EL (cell line): ENCODE results near the gene CYLD.
A peak's percentile ranks its signal among the peaks of the same experiment; 100 is the strongest.

ENCODE experiments used
- DNase-seq: peaks from one replicate; pipeline ENCODE4 v3.0.0-alpha.2; 2016

The CYLD gene

DNA sequence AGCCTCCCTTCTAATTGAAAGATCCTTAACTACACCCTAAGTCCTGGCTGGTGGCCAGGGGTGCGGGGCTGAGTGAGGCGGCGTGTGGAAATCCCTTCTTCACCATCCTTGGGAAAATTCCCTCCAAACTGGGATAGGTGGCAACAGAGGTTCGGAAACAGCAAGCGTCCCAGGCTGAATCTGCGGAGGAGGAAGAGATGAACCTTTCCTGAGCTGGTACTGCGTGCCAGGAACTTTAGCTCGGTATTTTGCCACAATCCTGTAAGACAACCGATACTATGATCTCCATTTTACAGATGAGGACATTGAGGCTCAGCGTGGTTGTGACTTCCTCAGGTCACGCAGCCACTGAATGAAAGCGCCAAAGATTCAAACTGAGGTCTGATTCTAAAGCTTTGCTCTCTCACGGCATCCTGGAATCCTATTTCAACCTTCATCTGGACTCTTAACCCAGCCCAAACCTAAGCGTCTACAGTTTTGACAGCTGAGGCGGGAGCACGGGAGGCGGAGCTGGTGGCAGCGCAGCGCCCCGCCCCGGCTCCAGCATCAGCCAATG is 583 bp upstream of the CYLD start:
- no peak for DNase-seq

DNA sequence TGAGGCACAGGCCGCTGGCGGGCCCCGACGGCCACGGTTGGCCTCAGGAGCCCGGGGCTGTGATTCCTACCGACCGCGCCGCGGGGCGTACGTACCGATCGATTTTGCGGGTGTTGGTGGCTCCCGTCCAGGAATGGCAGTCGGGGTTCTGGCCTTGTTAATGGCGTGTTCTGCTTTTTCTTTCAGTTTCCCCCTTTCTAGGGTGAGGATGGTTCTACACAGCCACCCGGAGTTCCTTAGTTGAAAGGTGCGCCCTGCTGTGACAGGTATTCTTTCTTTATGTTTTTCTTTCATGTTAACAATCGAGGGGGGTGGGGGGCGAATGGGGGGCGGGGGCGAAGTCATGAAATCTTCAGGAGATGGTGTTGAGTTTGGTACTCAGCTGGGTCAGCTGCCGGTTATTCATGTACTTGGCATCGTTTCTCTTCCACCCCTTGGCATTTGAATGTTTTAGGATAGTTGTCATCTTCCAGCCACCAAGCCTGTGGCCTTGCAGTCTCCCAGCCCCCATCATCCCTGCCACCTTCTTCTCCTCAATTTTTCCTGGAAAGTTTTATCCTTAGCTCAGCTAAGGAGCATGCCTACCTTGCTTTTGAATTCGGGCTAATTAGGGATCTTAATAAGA is 802 bp downstream of the CYLD start:
- peak; percentile 71 for DNase-seq

DNA sequence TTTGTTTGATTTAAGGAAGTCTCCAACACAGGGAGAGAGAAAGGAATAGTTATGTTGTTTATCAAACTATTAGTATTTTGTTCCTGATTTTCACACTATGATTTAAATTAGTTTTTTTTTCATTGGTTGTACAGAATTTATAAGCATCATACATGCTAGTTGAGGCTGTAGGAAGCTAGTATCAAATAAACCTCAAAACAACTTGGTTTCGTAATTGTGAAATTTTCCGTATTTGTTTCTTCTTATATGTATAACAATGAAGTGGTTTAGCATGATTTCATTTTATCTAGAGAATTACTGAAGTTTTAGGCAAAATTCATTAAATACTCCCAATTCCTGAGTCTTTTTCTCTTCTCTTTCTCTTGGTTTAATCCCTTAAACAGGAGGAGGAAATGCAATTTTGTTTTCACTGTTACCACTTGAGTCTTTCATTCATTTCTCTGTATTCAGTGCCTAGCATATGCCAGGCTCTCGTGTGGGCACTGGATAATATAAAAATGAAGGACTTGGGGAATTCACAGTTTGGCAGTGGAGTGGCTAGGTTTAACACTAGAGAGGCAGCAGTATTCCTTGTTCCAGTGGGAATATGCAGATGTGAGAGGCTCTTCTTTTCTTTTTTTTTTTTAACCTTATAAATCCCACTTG is 1.8 kb downstream of the CYLD start:
- no peak for DNase-seq

DNA sequence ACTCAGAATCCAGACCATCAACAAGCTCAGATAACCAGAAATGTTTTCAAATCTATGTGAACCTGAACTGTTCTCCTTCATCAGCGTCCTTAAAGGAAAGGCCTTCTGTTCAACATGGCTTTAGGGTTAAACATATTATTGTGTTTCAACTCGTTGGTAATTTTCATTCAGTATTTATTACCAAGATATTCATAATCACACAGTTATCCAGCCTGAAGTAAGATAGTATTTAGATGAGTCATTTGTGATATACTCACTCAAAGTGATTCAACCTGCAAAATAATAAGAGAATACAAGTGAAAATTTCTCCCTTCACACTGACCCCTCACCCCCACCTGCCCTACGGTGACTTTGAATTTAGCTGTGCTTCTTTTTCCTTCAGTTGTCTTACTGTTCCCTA is 3.0 kb downstream of the CYLD start:
- DNase-seq, result peak; percentile 43

DNA sequence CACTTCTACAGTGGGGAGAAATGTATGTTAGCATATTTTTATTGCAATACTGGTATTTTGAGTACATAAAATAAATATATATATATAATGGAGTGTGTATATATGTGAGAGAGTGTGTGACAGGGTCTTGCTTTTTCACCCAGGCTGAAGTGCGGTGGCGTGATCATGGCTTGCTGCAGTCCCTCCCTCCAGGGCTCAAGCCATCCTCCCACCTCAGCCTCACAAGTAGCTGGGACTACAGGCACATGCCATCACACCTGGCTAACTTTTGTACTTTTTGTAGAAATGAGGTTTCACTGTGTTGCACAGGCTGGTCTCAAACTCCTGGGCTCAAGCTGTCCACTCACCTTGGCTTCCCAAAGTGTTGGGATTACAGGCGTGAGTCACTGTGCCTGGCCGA is 4.1 kb downstream of the CYLD start:
- no peak for DNase-seq

DNA sequence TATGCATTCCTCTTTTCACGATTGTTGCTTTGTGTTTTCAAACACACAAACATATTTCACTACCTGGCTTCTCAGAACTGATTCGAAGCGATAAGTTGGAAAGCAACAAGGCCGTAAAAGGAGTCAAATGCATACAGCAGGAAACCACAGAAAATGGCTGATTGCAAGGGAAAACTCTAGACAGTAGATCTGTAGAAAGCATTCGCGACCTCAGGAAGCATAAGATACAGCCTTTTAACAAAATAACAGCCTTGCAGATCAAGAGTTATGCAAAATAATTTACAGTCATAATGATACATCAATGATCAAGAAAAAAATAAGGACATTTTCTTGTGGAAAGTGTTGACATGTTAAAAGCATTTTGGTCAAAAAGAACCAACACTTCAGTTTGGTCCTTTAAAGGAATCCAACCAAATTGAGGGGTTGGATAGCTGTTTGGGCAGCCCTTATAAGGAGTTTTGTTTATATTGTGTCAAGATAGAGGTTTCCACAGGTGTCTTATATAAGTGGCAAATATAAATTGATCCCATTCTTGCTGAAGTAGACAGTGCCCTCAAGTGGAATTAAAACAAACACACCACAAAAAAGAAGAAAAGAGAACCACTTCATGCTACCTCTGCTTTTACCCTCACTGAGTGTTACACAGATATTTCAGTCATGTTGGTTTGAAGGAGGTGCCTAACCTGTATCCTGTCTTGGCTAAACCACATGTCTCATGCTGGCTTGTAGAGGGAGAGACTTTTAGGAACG is 5.5 kb downstream of the CYLD start:
- no peak for DNase-seq

DNA sequence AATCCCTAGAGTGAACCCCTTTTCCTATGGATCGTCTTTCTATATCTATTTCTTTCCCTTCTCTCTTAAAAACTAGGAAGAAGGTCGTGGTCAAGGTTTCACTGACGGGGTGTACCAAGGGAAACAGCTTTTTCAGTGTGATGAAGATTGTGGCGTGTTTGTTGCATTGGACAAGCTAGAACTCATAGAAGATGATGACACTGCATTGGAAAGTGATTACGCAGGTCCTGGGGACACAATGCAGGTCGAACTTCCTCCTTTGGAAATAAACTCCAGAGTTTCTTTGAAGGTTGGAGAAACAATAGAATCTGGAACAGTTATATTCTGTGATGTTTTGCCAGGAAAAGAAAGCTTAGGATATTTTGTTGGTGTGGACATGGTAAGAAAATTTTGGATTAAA is 9.6 kb downstream of the CYLD start:
- DNase-seq, result no peak

DNA sequence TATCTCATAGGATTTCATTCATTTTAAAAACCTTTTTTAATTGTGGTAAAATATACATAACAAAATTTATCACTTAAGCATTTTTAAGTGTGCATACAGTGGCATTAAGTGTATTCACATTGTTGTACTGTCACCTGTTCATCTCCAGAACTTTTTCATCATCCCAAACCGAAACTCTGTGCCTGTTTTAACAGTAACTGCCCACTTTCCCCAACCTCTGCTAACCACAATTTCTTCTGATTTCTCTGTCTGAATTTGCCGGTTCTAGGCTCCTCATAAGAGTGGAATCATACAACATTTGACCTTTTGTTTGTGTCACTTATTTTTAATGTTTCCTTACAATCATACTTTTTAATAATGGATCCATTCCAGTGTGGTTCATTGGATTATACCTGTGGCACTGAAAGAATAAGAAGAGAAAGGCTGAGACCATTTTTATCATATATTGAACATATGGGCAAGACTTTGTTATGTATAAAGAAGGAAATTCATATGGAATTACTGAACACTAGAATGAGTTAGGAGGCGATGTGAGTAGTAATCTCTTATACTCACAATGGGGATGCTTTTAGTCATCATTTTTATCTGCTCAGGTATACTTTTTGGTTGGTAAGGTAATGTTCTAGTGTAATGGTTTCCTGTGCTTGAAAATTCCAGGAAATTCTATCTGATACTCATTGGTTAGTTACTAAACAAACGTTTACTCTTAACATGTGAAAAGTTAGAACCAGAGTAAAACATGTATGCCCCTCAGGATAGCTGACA is 10.8 kb downstream of the CYLD start:
- no peak for DNase-seq

DNA sequence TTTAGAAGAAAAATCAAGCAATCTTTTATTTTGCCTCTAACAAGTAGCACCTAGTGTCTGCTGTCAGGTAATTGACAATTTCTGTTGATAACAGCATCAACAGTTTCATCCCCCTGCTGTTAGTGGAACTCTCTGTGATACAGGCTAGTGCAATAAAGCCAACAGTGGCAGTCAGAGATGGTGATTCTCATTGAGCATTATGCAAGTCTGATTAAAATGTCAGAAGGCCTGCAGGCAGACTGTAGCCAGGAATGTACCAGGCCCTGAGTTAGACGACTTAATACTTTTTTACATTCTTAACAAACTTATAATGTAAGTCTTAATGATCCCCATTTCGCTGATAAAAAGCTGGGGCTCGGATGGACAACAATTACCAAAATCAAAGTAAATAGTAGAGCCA is 14.6 kb downstream of the CYLD start:
- DNase-seq, result no peak

DNA sequence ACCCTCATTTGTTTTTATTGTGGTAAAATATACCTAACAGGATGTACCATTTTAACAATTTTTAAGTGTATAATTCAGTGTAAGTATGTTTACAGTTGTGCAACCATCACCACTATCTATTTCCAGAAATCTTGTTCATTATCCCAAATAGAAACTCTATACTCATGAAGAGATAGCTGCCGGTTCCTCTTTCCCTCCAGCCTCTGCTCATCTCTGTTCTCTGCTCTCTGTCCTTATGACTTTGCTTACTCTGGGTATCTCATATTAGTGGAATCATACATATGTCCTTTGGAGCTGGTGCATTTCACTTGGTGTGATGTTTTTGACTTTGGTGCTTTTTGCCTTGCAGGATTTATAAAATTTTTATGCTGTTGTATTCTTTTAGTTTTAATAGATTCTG is 19.4 kb downstream of the CYLD start:
- no peak for DNase-seq

DNA sequence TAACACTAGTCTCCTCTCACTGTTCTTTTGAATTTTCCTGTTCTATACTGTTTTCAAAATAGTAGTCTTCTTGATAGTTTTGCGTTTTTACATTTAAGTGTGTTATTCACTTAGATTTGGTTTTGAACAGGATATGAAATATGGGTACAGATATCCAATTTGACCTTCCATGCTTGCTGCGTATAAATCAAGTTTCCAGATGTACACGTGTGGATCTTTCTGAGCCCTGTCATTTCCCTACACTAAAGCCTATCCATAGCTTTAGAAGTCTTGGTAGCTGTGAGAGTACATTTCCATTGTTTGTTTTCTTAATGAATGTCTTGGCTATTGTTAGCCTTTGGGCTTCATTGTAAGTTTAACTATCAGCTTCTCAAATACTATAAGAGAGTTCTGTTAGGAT is 20.4 kb downstream of the CYLD start:
- DNase-seq, result no peak

DNA sequence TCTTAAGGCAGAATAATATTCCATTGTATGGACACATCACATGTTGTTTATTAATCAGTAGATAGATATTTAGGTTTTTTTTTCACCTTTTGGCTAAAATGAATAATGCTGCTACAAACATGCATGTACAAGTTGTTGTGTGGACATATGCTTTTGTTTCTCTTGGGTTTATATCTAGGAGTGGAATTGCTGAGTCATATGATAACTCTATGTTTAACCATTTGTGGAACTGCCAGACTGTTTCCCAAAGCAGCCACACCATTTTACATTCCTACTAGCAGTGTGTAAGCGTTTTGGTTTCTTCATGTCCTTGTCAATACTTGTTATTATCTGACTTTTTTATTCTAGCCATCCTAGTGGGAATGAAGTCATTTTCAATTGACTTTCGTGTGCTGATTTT is 21.3 kb downstream of the CYLD start:
- no peak for DNase-seq

DNA sequence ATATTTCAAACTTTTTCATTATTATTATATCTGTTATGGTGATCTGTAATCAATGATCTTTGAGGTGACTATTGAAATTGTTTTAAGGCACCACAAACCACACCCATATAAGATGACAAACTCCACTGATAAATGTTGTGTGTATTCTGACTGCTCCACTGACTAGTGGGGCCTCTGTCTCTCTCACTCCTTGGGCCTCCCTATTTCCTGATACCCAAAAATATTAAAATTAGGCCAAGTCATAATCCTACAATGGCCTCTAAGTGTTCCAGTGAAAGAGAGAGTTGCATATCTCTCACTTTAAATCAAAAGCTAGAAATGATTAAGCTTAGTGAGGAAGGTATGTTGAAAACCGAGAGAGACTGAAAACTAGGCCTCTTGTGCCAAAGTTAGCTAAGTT is 23.4 kb downstream of the CYLD start:
- no peak for DNase-seq

DNA sequence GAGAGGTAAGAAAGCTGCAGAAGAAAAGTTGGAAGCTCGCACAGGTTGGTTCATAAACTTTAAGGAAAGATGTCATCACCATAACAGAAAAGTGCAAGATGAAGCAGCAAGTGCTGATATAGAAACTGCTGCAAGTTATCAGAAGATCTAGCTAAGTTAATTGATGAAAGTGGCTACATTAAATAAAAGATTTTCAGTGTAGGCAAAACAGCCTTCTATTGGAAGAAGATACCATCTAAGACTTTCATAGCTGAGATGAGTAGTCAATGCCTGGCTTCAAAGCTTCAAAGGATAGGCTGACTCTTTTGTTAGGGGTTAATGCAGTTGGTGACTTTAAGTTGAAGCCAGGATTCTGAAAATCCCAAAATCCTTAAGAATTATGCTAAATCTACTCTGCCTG is 24.0 kb downstream of the CYLD start:
- DNase-seq, result no peak

DNA sequence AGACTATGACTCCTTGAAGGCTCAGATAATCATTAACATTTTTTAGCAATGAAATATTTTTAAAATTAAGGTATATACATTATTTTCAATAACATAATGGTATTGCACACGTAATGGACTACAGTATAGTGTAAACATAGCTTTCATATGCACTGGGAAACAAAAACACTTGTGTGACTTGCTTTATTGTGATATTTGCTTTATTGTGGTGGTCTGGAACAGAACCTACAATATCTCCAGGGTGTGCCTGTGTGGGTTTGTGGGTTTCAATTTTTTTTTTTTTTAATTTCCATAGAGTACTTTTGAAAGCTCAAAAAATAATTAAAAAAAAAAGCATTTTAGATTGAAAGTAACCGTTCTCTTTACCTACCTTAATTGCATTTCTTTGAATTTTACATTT is 25.3 kb downstream of the CYLD start:
- DNase-seq, result no peak

DNA sequence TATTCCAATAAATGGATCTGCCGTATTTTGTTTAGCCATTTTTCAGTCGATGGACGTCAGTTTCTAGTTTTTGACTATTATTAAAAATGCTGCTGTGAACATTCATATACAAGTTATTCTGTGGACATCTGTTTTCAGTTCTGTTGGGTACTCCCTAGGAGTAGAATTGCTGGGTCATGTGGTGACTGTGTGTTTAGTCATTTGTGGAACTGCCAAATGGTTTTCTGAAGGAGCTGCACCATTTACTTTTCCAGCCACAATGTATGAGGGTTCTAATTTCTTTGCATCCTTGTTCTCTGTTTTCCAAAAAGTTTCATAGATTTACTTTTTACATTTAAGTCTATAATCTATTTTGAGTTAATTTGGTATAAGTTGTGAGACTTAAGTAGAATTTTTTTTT is 29.5 kb downstream of the CYLD start:
- DNase-seq, result peak; percentile 65

DNA sequence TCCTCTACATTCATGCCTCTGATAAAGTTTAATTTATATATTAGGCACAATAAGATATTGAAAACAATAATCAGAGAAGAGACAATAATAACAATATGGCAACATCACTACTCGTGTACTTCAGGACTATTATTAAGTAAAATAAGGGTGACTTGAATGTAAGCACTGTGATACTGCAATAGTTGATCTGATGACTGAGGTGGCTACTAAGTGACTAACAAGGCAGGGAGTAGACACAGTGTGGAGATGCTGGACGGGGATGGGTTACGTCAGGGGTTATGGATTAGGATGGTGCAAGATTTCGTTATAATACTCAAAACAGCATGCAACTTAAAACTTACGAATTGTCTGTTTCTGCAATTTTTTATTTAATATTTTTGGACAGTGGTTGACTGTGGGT is 32.5 kb downstream of the CYLD start:
- DNase-seq, result no peak

DNA sequence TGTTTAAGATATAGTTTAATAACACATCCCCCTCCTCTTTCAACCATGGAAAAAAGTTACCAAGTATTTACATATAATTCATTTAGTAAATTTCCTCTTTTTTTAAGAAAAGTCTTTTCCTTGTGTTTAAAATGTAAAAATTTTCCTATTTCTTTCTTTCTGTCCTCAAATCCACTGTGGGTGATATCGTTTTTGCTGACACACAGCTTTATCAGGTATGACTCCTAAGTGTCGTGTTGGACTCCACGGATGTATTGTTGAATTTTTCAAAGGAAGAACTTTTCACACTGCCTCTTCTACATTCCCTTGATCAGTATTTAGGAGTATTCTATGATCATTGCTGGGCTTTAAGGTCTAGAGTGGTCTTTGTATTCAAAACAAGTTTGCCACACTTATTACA is 33.1 kb downstream of the CYLD start:
- DNase-seq, result no peak

DNA sequence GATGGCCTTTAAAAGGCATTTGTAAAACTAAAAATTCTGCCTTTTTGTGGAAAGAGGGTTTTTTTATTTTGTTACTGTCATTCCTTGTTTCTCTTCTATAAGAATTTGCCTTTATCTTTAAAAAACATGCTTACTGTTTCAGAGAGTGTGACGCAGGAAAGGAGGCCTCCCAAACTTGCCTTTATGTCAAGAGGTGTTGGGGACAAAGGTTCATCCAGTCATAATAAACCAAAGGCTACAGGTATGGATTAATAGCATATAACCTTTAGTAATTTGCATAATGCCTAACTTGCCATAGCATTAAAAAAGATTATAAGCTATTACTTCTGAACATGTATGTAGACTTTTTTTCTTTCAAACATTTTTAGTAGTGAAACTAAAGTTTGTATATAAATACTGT is 34.2 kb downstream of the CYLD start:
- no peak for DNase-seq

DNA sequence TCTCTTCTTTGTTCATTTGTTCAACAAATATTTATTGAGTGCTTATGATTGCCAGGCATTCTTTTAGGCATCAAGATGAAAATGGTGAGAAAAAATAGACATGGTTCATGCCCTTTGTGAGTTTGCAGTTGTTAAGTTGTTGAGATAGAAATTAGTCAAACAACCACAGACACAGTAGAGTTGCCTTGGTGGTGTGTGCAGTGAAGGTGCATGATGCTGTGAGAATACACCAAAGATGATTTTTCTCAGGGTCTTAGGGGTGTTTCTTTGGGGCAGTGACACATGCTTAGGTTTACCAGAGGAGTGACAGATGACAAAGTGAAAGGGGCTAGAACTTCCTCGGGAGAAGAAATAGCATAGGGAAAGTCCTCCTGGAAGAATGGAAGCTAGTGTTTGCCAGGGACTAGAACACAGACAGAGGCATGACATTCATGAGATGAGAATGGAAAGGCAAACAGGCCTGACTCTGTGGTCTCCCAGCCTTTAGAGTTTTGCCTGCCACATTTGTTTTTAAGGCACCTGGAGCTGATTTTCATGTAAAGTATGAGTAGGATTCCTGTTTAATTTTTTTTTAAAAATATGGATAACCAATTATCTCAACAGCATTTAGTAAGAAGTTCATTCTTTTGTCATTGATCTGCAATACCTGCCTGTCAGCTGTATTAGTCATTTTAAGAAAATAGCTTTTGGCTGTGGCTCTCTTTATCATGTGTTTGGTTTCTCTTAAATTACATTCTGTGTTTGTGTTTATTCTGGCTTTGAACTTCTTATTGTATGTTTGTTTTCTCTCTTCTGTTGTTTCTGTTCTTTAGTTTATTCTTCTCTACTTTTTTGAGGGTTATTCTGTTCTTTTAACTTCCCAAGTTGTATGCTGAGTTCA is 36.6 kb downstream of the CYLD start:
- DNase-seq, result no peak

DNA sequence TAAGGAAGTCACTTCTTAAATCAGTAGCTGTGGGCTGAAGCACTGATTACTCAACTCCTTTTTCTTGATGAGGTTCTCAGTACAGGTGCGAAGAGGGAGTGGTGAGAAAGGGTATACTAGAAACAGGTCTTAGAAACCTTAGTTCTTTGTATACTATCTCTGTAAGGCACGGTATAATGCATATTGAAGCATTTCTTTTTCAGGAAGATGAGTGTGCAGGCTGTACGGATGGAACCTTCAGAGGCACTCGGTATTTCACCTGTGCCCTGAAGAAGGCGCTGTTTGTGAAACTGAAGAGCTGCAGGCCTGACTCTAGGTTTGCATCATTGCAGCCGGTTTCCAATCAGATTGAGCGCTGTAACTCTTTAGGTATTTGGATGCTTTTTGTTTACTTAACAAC is 39.2 kb downstream of the CYLD start:
- no peak for DNase-seq

DNA sequence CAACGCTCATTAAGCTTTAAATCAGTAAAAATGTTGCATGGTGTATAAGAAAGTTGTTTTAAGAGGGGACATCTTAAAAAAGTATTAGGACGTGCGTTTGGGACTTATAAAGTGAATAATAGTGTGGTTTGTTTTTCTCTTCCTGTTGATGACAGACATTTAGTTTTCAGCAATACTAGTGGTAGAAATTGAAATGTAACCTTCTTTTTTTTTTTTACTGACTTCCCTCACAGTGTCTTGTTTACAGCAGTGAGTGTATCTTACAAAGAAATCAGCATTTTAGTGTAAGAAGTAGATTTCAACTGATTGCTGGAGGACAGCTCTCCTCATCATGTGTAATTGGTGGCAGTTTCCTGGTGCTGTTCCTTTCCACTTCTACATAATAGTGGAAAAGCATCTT is 39.6 kb downstream of the CYLD start:
- DNase-seq, result no peak
